ENCODE data around the gene TSPEAR.

DNA sequence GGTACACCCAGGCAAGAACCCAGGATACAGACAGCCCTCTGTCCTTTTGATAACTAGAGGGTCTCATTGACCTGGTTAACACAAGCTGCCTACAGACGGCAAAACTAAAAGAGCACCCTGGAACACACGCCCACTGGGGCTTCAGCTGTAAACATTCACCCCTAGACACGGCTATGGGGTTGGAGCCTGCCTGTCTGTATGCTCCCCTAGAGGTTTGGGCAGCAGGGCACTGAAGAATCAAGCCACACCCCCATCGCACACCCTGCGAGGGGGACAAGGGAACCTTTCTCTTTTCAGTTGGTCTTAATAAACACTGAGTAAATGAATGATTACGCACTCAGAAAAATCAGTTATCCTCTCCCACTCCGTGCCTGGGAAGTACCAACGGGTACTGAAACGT, 220.6 kb downstream of the TSPEAR start:
- TF ChIP-seq, protein P1, sequence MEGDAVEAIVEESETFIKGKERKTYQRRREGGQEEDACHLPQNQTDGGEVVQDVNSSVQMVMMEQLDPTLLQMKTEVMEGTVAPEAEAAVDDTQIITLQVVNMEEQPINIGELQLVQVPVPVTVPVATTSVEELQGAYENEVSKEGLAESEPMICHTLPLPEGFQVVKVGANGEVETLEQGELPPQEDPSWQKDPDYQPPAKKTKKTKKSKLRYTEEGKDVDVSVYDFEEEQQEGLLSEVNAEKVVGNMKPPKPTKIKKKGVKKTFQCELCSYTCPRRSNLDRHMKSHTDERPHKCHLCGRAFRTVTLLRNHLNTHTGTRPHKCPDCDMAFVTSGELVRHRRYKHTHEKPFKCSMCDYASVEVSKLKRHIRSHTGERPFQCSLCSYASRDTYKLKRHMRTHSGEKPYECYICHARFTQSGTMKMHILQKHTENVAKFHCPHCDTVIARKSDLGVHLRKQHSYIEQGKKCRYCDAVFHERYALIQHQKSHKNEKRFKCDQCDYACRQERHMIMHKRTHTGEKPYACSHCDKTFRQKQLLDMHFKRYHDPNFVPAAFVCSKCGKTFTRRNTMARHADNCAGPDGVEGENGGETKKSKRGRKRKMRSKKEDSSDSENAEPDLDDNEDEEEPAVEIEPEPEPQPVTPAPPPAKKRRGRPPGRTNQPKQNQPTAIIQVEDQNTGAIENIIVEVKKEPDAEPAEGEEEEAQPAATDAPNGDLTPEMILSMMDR (IDR thresholded peaks at IDR 0.05; ENCODE audit: insufficient read depth, low read length, poor library complexity, severe bottlenecking) = no peak
- TF ChIP-seq EZH2phosphoT487 (conservative IDR thresholded peaks at IDR 0.05; ENCODE audit: low read length) = no peak

Measured in SU-DHL-6 (cell line).